Neural cell (in vitro differentiated cells): ENCODE results near the gene KCNAB2. TPM values are rescaled to one million over a fixed set of nuclear protein-coding genes. Genes with fewer than 3 reads are reported as not detected.

Source experiments
- H2AFZ ChIP-seq: fragments of 200-600, 300-800 bp; sonication (generic), shearing (Covaris generic); 2 replicates; pipeline ENCODE4 v1.6.0; 2014; ENCODE audit warnings: low read depth, mild to moderate bottlenecking, antibody characterized with exemption, low read length, moderate library complexity
- H3F3A ChIP-seq: fragments of 200-600 bp; shearing (Covaris generic); 2 replicates; pipeline ENCODE4 v1.6.1; 2016; ENCODE audit warnings: mild to moderate bottlenecking, moderate library complexity, mixed read lengths, antibody characterized with exemption, low read length; ENCODE audit not compliant: insufficient read depth, poor library complexity, severe bottlenecking
- H3K27ac ChIP-seq: fragments of 200-600, 300-800 bp; sonication (generic), shearing (Covaris generic); 2 replicates; pipeline ENCODE4 v1.5.1; 2014; ENCODE audit warnings: mild to moderate bottlenecking, low read length, moderate library complexity
- H3K27me3 ChIP-seq: fragments of 300-800, 200-600 bp; sonication (generic), shearing (Covaris generic); 2 replicates; pipeline ENCODE4 v1.6.0; 2014; ENCODE audit warnings: mild to moderate bottlenecking, low read depth, low read length, moderate library complexity; ENCODE audit not compliant: insufficient read depth
- H3K36me3 ChIP-seq: fragments of 300-800, 200-600 bp; sonication (generic), shearing (Covaris generic); 2 replicates; pipeline ENCODE4 v1.5.1; 2014; ENCODE audit warnings: mild to moderate bottlenecking, antibody characterized with exemption, low read length, moderate library complexity; ENCODE audit not compliant: insufficient read depth
- H3K4me2 ChIP-seq: fragments of 300-800, 200-600 bp; sonication (generic), shearing (Covaris generic); 2 replicates; pipeline ENCODE4 v1.6.0; 2014; ENCODE audit warnings: mild to moderate bottlenecking, low read length
- H3K4me3 ChIP-seq: fragments of 300-800, 200-600 bp; sonication (generic), shearing (Covaris generic); 2 replicates; pipeline ENCODE4 v1.5.1; 2014; ENCODE audit warnings: mild to moderate bottlenecking, low read length, moderate library complexity
- H3K79me2 ChIP-seq: fragments of 200-600 bp; shearing (Covaris generic); replicated peaks from 2 replicates; pipeline ENCODE4 v1.6.0; 2014; ENCODE audit warnings: mild to moderate bottlenecking, low read length, moderate library complexity; ENCODE audit not compliant: insufficient read depth
- H3K9ac ChIP-seq: fragments of 300-800, 200-600 bp; sonication (generic), shearing (Covaris generic); 2 replicates; pipeline ENCODE4 v1.6.1; 2016; ENCODE audit warnings: mild to moderate bottlenecking, low read length, mixed read lengths
- H3K9me2 ChIP-seq: fragments of 200-600 bp; shearing (Covaris generic); 2 replicates; pipeline ENCODE4 v1.6.1; 2016; ENCODE audit warnings: mild to moderate bottlenecking, low read length, mixed read lengths; ENCODE audit not compliant: insufficient read depth
- H3K9me3 ChIP-seq: fragments of 200-600, 300-800 bp; sonication (generic), shearing (Covaris generic); 2 replicates; pipeline ENCODE4 v1.6.1; 2016; ENCODE audit warnings: mild to moderate bottlenecking, mixed run types, low read length, moderate library complexity, mixed read lengths
- H4K20me1 ChIP-seq: fragments of 200-600 bp; shearing (Covaris generic); 2 replicates; pipeline ENCODE4 v1.6.1; 2016; ENCODE audit warnings: mild to moderate bottlenecking, mixed run types; ENCODE audit not compliant: insufficient read depth
- EP300 ChIP-seq: fragments of 450-650 bp; conservative IDR thresholded peaks from 2 replicates; pipeline ENCODE4 v1.6.1; 2014; ENCODE audit warnings: antibody characterized with exemption, mild to moderate bottlenecking, moderate library complexity; ENCODE audit not compliant: poor library complexity, severe bottlenecking
- EZH2 ChIP-seq: fragments of 200-600, 300-800 bp; shearing (Covaris generic), sonication (generic); IDR thresholded peaks from 2 replicates; pipeline ENCODE4 v1.6.1; 2014; ENCODE audit warnings: antibody characterized with exemption, low read length, borderline replicate concordance, mild to moderate bottlenecking; ENCODE audit not compliant: insufficient read depth, poor library complexity, severe bottlenecking
- MXI1 ChIP-seq: fragments of 450-650 bp; conservative IDR thresholded peaks from 2 replicates; pipeline ENCODE4 v1.6.1; 2014; ENCODE audit warnings: antibody characterized with exemption, mild to moderate bottlenecking; ENCODE audit not compliant: poor library complexity, severe bottlenecking
- POLR2AphosphoS5 ChIP-seq: IDR thresholded peaks from 2 replicates; pipeline ENCODE4 v1.6.1; 2012
- RAD21 ChIP-seq: fragments of 450-650 bp; conservative IDR thresholded peaks from 2 replicates; pipeline ENCODE4 v1.6.1; 2014; ENCODE audit warnings: antibody characterized with exemption, mild to moderate bottlenecking, moderate library complexity
- SMC3 ChIP-seq: fragments of 450-650 bp; conservative IDR thresholded peaks from 2 replicates; pipeline ENCODE4 v1.6.1; 2014; ENCODE audit warnings: antibody characterized with exemption, mild to moderate bottlenecking, moderate library complexity; ENCODE audit not compliant: poor library complexity
- TAF1 ChIP-seq: IDR thresholded peaks from 2 replicates; pipeline ENCODE4 v1.6.1; 2012; ENCODE audit warnings: low read depth
- polyA plus RNA-seq: library from polyadenylated mRNA; depleted of rRNA; stranded (reverse); fragments of >200 nt; gene quantifications from 2 replicates; pipeline ENCODE4 v1.2.3, GENCODE V29; 2014
- TF ChIP-seq, protein P1 (sequence below): fragments of 450-650 bp; IDR thresholded peaks from 2 replicates; pipeline ENCODE4 v1.5.1; 2014; ENCODE audit warnings: antibody characterized with exemption, mild to moderate bottlenecking, moderate library complexity; ENCODE audit not compliant: poor library complexity, severe bottlenecking
- TF ChIP-seq, protein P2 (sequence below): IDR thresholded peaks from 2 replicates; pipeline ENCODE4 v1.6.1; 2012; ENCODE audit warnings: borderline replicate concordance

KCNAB2 gene
- polyA plus RNA-seq, 1 donor from 2014 or later = 11.7 TPM

DNA sequence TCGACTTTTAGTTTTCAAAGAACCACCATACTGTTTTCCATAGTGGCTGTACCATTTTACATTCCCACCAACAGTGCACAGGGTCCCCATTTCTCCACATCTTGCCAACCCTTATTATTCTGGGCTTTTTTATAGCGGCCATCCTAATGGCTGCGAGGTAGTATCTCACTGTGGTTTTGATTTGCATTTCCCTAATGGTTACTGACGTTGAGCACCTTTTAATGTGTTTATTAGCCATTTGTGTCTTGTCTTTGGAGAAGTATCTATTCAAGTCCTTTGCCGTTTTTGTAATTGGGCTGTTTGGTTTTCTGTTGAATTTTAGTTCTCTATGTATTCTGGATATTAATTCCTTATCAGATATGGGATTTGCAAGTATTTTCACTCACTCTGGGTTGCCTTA, 22.3 kb upstream of the KCNAB2 start:
- H3K4me2 ChIP-seq = no peak overlapping the region
- no peaks in the 10 kb centered on the region for H3K9me3 ChIP-seq
- H3K27me3 ChIP-seq = no peaks in the 10 kb centered on the region
- TF ChIP-seq, protein P1, sequence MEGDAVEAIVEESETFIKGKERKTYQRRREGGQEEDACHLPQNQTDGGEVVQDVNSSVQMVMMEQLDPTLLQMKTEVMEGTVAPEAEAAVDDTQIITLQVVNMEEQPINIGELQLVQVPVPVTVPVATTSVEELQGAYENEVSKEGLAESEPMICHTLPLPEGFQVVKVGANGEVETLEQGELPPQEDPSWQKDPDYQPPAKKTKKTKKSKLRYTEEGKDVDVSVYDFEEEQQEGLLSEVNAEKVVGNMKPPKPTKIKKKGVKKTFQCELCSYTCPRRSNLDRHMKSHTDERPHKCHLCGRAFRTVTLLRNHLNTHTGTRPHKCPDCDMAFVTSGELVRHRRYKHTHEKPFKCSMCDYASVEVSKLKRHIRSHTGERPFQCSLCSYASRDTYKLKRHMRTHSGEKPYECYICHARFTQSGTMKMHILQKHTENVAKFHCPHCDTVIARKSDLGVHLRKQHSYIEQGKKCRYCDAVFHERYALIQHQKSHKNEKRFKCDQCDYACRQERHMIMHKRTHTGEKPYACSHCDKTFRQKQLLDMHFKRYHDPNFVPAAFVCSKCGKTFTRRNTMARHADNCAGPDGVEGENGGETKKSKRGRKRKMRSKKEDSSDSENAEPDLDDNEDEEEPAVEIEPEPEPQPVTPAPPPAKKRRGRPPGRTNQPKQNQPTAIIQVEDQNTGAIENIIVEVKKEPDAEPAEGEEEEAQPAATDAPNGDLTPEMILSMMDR = no peak
- no peak for TF ChIP-seq POLR2AphosphoS5
- TF ChIP-seq TAF1 = no peak
- no peak for TF ChIP-seq EP300
- no peak for TF ChIP-seq RAD21
- TF ChIP-seq MXI1 = no peak
- TF ChIP-seq, protein P2, sequence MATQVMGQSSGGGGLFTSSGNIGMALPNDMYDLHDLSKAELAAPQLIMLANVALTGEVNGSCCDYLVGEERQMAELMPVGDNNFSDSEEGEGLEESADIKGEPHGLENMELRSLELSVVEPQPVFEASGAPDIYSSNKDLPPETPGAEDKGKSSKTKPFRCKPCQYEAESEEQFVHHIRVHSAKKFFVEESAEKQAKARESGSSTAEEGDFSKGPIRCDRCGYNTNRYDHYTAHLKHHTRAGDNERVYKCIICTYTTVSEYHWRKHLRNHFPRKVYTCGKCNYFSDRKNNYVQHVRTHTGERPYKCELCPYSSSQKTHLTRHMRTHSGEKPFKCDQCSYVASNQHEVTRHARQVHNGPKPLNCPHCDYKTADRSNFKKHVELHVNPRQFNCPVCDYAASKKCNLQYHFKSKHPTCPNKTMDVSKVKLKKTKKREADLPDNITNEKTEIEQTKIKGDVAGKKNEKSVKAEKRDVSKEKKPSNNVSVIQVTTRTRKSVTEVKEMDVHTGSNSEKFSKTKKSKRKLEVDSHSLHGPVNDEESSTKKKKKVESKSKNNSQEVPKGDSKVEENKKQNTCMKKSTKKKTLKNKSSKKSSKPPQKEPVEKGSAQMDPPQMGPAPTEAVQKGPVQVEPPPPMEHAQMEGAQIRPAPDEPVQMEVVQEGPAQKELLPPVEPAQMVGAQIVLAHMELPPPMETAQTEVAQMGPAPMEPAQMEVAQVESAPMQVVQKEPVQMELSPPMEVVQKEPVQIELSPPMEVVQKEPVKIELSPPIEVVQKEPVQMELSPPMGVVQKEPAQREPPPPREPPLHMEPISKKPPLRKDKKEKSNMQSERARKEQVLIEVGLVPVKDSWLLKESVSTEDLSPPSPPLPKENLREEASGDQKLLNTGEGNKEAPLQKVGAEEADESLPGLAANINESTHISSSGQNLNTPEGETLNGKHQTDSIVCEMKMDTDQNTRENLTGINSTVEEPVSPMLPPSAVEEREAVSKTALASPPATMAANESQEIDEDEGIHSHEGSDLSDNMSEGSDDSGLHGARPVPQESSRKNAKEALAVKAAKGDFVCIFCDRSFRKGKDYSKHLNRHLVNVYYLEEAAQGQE = no peak
- TF ChIP-seq EZH2 = no peak
- TF ChIP-seq SMC3 = no peak
- H3K9me2 ChIP-seq = no peaks in the 10 kb centered on the region
- no peaks in the 10 kb centered on the region for H3K36me3 ChIP-seq
- H3K4me3 ChIP-seq = no peak overlapping the region
- H3F3A ChIP-seq = no peaks in the 10 kb centered on the region
- no peaks in the 10 kb centered on the region for H4K20me1 ChIP-seq
- H3K27ac ChIP-seq = no peak overlapping the region
- H3K9ac ChIP-seq = no peak overlapping the region
- no peaks in the 10 kb centered on the region for H3K79me2 ChIP-seq
- no peak overlapping the region for H2AFZ ChIP-seq

DNA sequence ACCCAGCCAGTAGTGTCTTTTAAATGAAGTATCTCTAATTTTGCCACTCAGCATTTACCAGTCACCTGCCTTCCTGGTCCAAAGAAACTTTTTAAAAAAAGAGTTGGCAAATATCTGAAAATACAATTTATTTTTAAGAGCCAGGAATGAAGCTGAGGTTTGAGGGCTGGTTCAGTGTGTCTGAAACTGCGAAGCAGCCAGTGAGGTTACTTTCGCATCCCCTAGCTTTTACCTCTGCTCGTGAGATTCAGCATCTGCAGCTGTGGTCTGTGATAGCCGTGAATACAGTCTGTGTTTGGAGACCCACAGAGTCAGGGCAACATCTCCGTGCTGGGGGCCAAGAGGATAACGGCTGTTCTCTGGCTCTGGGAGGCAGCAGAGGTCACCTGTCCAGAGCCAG, 21.3 kb upstream of the KCNAB2 start:
- H3K9me2 ChIP-seq = no peaks in the 10 kb centered on the region
- no peaks in the 10 kb centered on the region for H3F3A ChIP-seq
- no peak overlapping the region for H3K9ac ChIP-seq
- no peak overlapping the region for H3K4me3 ChIP-seq
- H4K20me1 ChIP-seq = no peaks in the 10 kb centered on the region
- H3K4me2 ChIP-seq = no peak overlapping the region
- H3K9me3 ChIP-seq = no peaks in the 10 kb centered on the region
- no peaks in the 10 kb centered on the region for H3K79me2 ChIP-seq
- H3K27me3 ChIP-seq = no peaks in the 10 kb centered on the region
- H2AFZ ChIP-seq = no peak overlapping the region
- H3K36me3 ChIP-seq = no peaks in the 10 kb centered on the region
- TF ChIP-seq SMC3 = no peak
- TF ChIP-seq MXI1 = no peak
- TF ChIP-seq POLR2AphosphoS5 = no peak
- TF ChIP-seq TAF1 = no peak
- TF ChIP-seq, protein P1 = no peak
- TF ChIP-seq, protein P2 = no peak
- no peak for TF ChIP-seq RAD21
- TF ChIP-seq EZH2 = no peak
- no peak for TF ChIP-seq EP300
- no peak overlapping the region for H3K27ac ChIP-seq
